ENCODE results near the gene GPRIN2.

DNA sequence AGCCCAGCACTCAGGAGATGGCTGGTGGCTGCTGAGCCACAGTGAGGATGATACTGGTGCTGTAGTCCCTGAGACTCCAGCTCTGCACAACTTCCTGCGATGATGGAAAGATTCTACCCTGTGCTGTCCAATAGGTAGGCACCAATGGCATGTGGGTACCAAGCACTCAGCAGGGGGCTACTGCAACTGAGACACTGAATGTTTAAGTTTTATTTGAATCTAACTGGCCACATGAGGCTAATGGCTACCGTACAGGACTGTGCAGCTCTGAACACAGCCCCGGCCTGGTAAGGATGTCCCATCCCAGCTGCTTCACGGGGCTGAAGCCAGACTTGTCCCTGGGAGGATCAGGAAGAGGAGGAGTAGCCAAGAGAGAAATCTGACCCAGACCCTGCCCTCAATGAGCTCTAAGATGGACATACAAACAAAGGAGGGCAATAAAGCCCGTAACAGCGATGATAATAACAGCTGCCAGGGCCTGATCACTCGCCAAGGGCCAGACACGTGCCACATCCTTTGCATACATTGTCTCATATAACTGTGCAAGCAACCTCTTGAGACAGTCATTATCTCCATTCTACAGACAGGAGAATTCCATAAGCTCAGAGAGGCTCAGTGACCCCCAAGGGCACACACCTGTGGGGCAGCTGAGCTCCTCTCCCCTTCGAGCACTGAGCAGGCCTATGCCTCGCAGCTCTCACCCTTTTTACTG, 3.8 kb downstream of the GPRIN2 start:
- TF ChIP-seq, protein P1, sequence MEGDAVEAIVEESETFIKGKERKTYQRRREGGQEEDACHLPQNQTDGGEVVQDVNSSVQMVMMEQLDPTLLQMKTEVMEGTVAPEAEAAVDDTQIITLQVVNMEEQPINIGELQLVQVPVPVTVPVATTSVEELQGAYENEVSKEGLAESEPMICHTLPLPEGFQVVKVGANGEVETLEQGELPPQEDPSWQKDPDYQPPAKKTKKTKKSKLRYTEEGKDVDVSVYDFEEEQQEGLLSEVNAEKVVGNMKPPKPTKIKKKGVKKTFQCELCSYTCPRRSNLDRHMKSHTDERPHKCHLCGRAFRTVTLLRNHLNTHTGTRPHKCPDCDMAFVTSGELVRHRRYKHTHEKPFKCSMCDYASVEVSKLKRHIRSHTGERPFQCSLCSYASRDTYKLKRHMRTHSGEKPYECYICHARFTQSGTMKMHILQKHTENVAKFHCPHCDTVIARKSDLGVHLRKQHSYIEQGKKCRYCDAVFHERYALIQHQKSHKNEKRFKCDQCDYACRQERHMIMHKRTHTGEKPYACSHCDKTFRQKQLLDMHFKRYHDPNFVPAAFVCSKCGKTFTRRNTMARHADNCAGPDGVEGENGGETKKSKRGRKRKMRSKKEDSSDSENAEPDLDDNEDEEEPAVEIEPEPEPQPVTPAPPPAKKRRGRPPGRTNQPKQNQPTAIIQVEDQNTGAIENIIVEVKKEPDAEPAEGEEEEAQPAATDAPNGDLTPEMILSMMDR (IDR thresholded peaks at IDR 0.05), result no peak
- TF ChIP-seq SIN3A (IDR thresholded peaks at IDR 0.05; ENCODE audit: borderline replicate concordance, low read depth, low read length) (no peak), EP300 (IDR thresholded peaks at IDR 0.05; ENCODE audit: borderline replicate concordance in 1 of 2, low read depth in 1 of 2, low read length in 1 of 2) (no peak), EZH2phosphoT487 (IDR thresholded peaks at IDR 0.05; ENCODE audit: borderline replicate concordance, low read depth) (no peak), YY1 (IDR thresholded peaks at IDR 0.05; ENCODE audit: low read depth) (no peak), SMC3 (IDR thresholded peaks at IDR 0.05; ENCODE audit: low read depth, low read length) (no peak)
- TF ChIP-seq, protein P2, sequence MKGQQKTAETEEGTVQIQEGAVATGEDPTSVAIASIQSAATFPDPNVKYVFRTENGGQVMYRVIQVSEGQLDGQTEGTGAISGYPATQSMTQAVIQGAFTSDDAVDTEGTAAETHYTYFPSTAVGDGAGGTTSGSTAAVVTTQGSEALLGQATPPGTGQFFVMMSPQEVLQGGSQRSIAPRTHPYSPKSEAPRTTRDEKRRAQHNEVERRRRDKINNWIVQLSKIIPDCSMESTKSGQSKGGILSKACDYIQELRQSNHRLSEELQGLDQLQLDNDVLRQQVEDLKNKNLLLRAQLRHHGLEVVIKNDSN (IDR thresholded peaks at IDR 0.05; ENCODE audit: borderline replicate concordance, low read depth), result no peak

All from SK-N-SH (cell line).